Inflammatory macrophage treated with lipopolysaccharide for 1 hour (primary cell): ENCODE data around the gene TMEM63B.
A peak's percentile ranks its signal among the peaks of the same experiment; 100 is the strongest.

ENCODE experiments used
- DNase-seq, 2 donors: peaks; one replicate each; pipeline ENCODE4 v3.0.0-alpha.2; 2020 to 2022

Gene TMEM63B

GRCh38 chr6:44145839-44146238 is 18.5 kb downstream of the TMEM63B start:
- DNase-seq, result no peak

- no peak for DNase-seq
Observed at GRCh38 chr6:44146685-44147084, 19.3 kb downstream of the TMEM63B start.

DNA sequence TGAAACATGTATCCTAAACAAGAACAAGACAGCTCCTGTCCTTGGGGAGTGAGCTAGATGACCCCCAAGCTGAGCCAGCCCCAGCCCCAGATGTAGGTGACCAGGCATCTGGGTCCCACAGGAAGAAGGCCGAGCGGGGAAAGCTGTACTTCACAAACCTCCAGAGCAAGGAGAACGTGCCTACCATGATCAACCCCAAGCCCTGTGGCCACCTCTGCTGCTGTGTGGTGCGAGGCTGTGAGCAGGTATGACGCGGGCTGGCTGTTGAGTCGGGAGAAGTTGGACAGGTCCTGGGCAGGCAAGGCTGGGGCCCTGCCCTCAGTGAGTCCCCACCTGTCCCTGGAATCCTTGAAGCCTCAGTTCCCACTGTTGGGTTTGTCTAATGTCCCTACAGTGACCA is 19.9 kb downstream of the TMEM63B start:
- DNase-seq, result no peak

- DNase-seq, result no peak
Observed at GRCh38 chr6:44148306-44148705, 21.0 kb downstream of the TMEM63B start.

GRCh38 chr6:44149369-44150012 is 22.1 kb downstream of the TMEM63B start:
- DNase-seq, result no peak

- no peak for DNase-seq
Observed at GRCh38 chr6:44150317-44150917, 23.1 kb downstream of the TMEM63B start.

GRCh38 chr6:44151348-44152108 is 24.2 kb downstream of the TMEM63B start:
- peak; percentile 47 to 86 for DNase-seq

GRCh38 chr6:44152109-44152461 is 24.7 kb downstream of the TMEM63B start:
- DNase-seq, result no peak

DNA sequence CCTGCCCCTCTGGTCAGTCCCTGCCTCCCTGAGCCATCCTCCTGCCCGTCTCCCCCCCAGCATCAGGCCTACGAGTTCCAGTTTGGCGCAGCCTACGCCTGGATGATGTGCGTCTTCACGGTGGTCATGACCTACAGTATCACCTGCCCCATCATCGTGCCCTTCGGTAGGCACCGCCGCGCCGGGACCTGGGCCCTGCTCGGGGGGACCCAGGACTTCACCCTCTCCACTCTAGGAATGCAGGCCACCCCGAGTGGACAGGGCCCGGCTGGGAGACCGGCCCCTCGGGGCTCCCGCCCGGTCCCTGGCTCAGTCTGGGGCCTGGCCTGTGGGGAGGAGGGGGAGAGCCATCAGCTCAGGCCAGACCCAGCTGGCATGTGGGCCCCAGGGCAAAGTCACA is 25.2 kb downstream of the TMEM63B start:
- DNase-seq, result no peak

GRCh38 chr6:44154067-44154466 is 26.7 kb downstream of the TMEM63B start:
- no peak for DNase-seq

GRCh38 chr6:44156494-44157151 is 29.3 kb downstream of the TMEM63B start:
- no peak for DNase-seq

- no peak for DNase-seq
Observed at GRCh38 chr6:44157152-44157521, 29.8 kb downstream of the TMEM63B start.

DNA sequence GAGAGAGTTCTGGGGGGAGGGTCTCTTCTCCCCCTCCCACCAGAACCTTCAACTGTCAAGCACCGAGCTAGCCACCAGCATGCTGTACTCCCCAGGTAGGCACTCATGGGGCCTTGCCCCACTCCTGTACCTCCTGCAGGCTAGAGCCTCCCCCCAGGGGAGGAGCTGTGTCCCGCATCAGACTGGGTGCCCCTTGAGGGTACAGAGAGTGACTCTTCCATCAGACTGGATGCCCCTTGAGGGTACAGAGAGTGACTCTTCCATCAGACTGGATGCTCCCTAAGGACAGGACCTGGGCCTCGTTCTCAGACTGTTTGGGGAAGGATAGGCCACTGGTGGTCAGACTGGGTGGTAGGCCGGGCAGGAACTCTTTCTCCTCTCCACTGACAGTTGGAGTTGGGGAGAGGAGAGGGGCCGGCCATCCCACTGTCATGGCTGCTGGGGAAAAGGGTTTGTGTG is 31.4 kb downstream of the TMEM63B start, which contains the start of gene CAPN11:
Gene CAPN11 (plus strand): TSS at position 51 of the 459 bp plus-strand sequence. CDS start 29 bp downstream, at position 80.
- no peak for DNase-seq

GRCh38 chr6:44161997-44162338 is 34.6 kb downstream of the TMEM63B start:
- no peak for DNase-seq

- DNase-seq, result no peak
Observed at GRCh38 chr6:44162876-44163625, 35.7 kb downstream of the TMEM63B start.

DNA sequence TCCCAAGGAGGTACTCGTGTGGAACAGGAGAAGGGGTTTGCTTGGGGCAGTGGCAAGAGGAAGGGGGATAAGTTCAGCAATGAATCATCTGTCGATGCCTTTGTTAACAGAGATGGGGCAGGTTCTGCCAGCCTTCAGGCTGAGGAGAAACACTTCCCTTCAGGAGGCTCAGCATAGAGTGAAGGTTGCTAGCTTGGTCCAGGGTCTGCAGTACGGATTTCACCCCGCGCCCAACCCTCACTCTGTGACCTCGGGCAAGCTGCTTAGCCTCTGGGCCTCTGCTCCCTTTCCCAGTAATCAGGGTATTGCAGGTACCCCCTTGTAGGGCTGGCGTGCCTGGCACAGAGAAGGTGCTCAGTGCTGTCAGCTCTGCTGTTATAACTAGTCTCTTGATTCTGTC is 38.8 kb downstream of the TMEM63B start:
- DNase-seq, result no peak

DNA sequence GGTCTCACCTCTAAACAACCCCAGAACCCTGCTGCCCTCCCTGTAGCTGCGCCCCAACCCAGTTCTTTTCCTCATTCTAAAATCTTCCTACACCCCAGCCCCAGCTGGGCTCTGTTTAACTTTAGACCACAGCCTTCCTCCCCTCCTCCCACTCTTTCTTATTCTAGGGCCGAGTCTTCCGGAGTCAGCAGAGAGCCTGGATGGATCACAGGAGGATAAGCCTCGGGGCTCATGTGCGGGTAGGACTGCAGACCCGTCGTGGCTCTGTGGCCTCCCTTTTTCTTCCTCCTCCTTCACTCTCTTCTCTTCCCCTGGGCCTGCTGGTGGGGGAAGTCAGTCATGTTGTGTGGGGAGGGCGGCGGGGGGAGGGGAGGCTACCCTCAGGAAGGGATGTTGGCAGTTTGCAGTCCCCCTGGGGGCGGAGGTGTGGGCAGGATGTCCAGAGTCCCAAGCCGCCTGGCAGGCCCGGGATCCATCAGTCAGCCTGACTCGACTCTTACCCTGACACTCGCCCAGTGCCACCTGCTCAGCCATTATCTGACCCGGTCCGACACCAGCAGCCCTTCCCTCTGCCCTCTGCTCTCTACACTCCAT is 39.3 kb downstream of the TMEM63B start:
- DNase-seq, result peak in 1 of 2 donors; percentile 15

GRCh38 chr6:44167567-44167966 is 40.2 kb downstream of the TMEM63B start:
- DNase-seq, result no peak

DNA sequence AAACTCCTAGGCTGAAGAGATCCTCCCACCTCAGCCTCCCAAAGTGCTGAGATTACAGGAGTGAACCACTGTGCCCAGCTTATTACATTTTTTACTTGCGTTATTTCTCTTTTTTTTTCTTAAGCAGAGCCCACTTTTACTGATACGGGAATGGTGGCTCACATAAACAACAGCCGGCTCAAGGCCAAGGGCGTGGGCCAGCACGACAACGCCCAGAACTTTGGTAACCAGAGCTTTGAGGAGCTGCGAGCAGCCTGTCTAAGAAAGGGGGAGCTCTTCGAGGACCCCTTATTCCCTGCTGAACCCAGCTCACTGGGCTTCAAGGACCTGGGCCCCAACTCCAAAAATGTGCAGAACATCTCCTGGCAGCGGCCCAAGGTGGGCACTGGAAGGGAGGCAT is 41.8 kb downstream of the TMEM63B start:
- DNase-seq, result no peak

- no peak for DNase-seq
Observed at GRCh38 chr6:44169886-44170570, 42.7 kb downstream of the TMEM63B start.

- peak; percentile 7 to 35 for DNase-seq
Observed at GRCh38 chr6:44171899-44172546, 44.7 kb downstream of the TMEM63B start.
